CD4-positive, CD25-positive, alpha-beta regulatory T cell (primary cell): Measurements from ENCODE around the gene BBS12. TPM values are rescaled to one million over a fixed set of nuclear protein-coding genes. Genes with fewer than 3 reads are reported as not detected.

Source experiments
- ATAC-seq, 2 donors: fragments of 150-1000 bp; cut with Tn5 transposase; one replicate each; pipeline ENCODE4 v1.10.0; 2021; ENCODE audit warnings: low read depth in 2 of 2, moderate number of reproducible peaks in 2 of 2, moderate library complexity in 1 of 2
- DNase-seq, 3 donors: peaks; one replicate each; pipeline versions ENCODE4 v3.0.0 to v3.0.0-alpha.2; 2012 to 2022; ENCODE audit warnings: mixed read lengths in 1 of 3
- H3K27ac ChIP-seq: one replicate; pipeline ENCODE4 v1.7.0; 2013; ENCODE audit warnings: mild to moderate bottlenecking, low read length; ENCODE audit not compliant: insufficient read depth, poor library complexity, severe bottlenecking
- H3K27me3 ChIP-seq: one replicate; pipeline ENCODE4 v1.7.0; 2013; ENCODE audit warnings: low read length; ENCODE audit not compliant: control insufficient read depth, insufficient read depth
- H3K36me3 ChIP-seq: one replicate; pipeline ENCODE4 v1.7.0; 2013; ENCODE audit warnings: mild to moderate bottlenecking, low read length, moderate library complexity; ENCODE audit not compliant: control insufficient read depth, insufficient read depth
- H3K4me1 ChIP-seq: 2 replicates; pipeline ENCODE4 v1.7.0; 2013; ENCODE audit warnings: mild to moderate bottlenecking, low read length; ENCODE audit not compliant: insufficient read depth, control insufficient read depth, poor library complexity, severe bottlenecking
- H3K4me3 ChIP-seq: one replicate; pipeline ENCODE4 v1.7.0; 2013; ENCODE audit warnings: low read depth, mild to moderate bottlenecking, low read length, moderate library complexity
- H3K9me3 ChIP-seq, 2 experiments: 1 replicate in 1 of 2; 2 replicates in 1 of 2; pipeline ENCODE4 v1.7.0; 2013; ENCODE audit warnings: low read length in 2 of 2, mild to moderate bottlenecking in 1 of 2, moderate library complexity in 1 of 2; ENCODE audit not compliant: control insufficient read depth in 2 of 2
- H3K27ac Mint-ChIP-seq, 3 donors: one replicate each; pipeline ENCODE4 v1.8.0; 2020 to 2022; ENCODE audit warnings: mild to moderate bottlenecking in 3 of 3, mixed read lengths in 3 of 3, moderate library complexity in 2 of 3
- H3K27me3 Mint-ChIP-seq: one replicate; pipeline ENCODE4 v1.8.0; 2022; ENCODE audit warnings: mild to moderate bottlenecking, mixed read lengths
- H3K36me3 Mint-ChIP-seq: one replicate; pipeline ENCODE4 v1.8.0; 2020; ENCODE audit warnings: mixed read lengths
- H3K4me1 Mint-ChIP-seq, 4 donors: one replicate each; pipeline ENCODE4 v1.8.0; 2020 to 2022; ENCODE audit warnings: mixed read lengths in 4 of 4, mild to moderate bottlenecking in 1 of 4
- H3K4me3 Mint-ChIP-seq, 4 donors: one replicate each; pipeline ENCODE4 v1.8.0; 2020 to 2022; ENCODE audit warnings: mild to moderate bottlenecking in 4 of 4, mixed read lengths in 4 of 4, moderate library complexity in 3 of 4
- H3K9me3 Mint-ChIP-seq, 7 donors: one replicate each; pipeline ENCODE4 v1.8.0; 2020 to 2022; ENCODE audit warnings: mixed read lengths in 7 of 7, mild to moderate bottlenecking in 3 of 7, moderate library complexity in 2 of 7
- polyA plus RNA-seq, 4 donors: library from polyadenylated mRNA; unstranded; fragments of 300-500 nt; fragmentation: Illumina TruSeq; gene quantifications; one replicate each; pipeline ENCODE4 v1.2.3, GENCODE V29; 2021
- total RNA-seq: library from RNA; stranded (reverse); gene quantifications from one replicate; pipeline ENCODE4 v1.2.3, GENCODE V29; 2022

BBS12 gene
- total and polyA plus RNA-seq, 5 donors from 2014 or later: 1.2 to 2.8 (median 1.7) TPM

DNA sequence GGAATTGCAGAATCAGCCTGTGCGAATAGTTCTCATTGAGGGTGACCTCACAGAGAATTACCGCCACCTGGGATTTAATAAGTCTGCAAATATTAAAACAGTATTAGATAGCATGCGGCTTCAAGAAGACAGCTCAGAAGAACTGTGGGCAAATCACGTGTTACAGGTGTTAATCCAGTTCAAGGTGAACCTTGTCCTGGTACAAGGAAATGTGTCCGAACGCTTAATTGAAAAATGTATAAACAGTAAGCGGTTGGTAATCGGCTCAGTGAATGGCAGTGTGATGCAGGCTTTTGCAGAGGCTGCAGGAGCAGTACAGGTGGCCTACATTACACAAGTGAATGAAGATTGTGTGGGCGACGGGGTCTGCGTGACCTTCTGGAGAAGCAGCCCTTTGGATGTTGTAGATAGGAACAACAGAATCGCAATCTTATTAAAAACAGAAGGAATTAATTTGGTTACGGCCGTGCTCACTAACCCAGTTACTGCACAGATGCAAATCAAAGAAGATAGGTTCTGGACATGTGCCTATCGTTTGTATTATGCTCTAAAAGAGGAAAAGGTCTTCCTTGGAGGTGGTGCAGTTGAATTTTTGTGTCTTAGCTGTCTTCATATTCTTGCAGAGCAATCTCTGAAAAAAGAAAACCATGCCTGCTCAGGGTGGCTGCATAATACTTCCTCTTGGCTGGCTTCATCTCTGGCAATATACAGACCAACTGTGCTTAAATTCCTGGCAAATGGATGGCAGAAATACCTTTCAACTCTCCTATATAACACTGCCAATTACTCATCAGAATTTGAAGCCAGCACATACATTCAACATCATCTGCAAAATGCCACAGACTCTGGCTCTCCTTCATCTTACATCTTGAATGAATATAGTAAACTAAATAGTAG is 10.7 kb downstream of the BBS12 start:
- Mint-ChIP-seq H3K9me3 (peaks cover 0 to 8% (median 1%) of the 10 kb centered on the region in 7 donors), H3K27ac (no peak overlapping the region), H3K4me3 (no peak overlapping the region), H3K27me3 (no peaks in the 10 kb centered on the region), H3K36me3 (peaks cover 9% of the 10 kb centered on the region), H3K4me1 (peaks cover 0 to 7% (median 0%) of the 10 kb centered on the region in 4 donors)
- Histone ChIP-seq H3K4me1 (no peaks in the 10 kb centered on the region), H3K9me3 (no peaks in the 10 kb centered on the region), H3K36me3 (peaks cover 12% of the 10 kb centered on the region), H3K27ac (no peak overlapping the region), H3K4me3 (no peak overlapping the region), H3K27me3 (no peaks in the 10 kb centered on the region)
- ATAC-seq (no peak), DNase-seq (no peak)

DNA sequence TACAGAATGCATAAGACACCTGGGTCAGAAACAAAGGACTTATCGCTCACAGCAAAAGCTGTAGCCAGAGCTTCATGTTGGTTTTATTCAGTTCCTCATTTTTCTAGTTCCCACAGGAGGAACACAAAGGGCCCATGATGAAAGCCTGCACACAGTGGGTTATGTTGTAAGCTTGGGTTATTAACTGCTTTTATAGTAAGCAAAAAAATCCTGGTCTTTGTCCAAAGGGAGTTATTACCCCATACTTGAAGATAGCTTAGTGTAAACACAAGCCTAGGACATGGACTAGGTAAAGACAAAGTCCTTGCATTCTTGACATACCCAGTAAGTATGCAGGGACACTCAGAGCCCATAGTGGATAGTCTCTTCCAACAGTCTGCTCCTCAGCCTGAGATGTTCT is 11.7 kb downstream of the BBS12 start:
- Histone ChIP-seq H3K27ac (no peak overlapping the region), H3K9me3 (no peaks in the 10 kb centered on the region), H3K36me3 (peaks cover 12% of the 10 kb centered on the region), H3K4me3 (no peak overlapping the region), H3K4me1 (no peaks in the 10 kb centered on the region), H3K27me3 (peaks cover 4% of the 10 kb centered on the region)
- H3K36me3 Mint-ChIP-seq: peaks cover 9% of the 10 kb centered on the region
- H3K9me3 Mint-ChIP-seq: peaks cover 0 to 8% (median 1%) of the 10 kb centered on the region in 7 donors
- DNase-seq: no peak
- H3K4me1 Mint-ChIP-seq: peaks cover 0 to 7% (median 0%) of the 10 kb centered on the region in 4 donors
- no peak overlapping the region for H3K27ac Mint-ChIP-seq
- no peak for ATAC-seq
- no peaks in the 10 kb centered on the region for H3K27me3 Mint-ChIP-seq
- H3K4me3 Mint-ChIP-seq: no peak overlapping the region

DNA sequence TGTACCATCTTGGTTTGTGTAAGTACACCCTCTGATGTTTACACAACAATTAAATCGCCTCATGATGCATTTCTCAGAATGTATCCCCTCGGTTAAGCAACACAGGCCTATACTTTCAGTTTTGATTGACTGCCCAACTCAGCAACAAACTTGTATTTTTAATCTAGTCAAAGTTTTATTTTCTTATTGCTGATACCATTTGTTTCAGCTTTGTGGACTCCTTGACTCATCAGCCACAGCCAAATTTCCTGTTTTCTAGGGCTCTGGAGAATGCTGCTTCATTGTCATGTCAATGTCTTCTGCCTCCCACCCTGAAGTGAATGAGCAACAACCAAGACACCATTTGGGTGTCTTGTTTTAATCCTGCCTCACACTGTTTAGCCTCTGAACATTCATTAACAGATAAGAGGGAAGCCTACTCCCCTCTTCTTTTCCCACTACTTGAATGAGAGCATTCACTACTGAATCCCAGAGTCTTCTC is 14.0 kb downstream of the BBS12 start:
- Histone ChIP-seq H3K4me1 (no peaks in the 10 kb centered on the region), H3K27me3 (peaks cover 13% of the 10 kb centered on the region), H3K36me3 (peaks cover 12% of the 10 kb centered on the region), H3K27ac (no peak overlapping the region), H3K4me3 (no peak overlapping the region), H3K9me3 (no peaks in the 10 kb centered on the region)
- H3K36me3 Mint-ChIP-seq: peaks cover 9% of the 10 kb centered on the region
- no peak overlapping the region for H3K27ac Mint-ChIP-seq
- no peak overlapping the region for H3K4me3 Mint-ChIP-seq
- H3K4me1 Mint-ChIP-seq: peaks cover 0 to 5% (median 0%) of the 10 kb centered on the region in 4 donors
- DNase-seq (peak in 1 of 3 donors; percentile 42), ATAC-seq (no peak)
- H3K27me3 Mint-ChIP-seq: peaks cover 8% of the 10 kb centered on the region
- peaks cover 0 to 5% (median 0%) of the 10 kb centered on the region in 7 donors for H3K9me3 Mint-ChIP-seq

DNA sequence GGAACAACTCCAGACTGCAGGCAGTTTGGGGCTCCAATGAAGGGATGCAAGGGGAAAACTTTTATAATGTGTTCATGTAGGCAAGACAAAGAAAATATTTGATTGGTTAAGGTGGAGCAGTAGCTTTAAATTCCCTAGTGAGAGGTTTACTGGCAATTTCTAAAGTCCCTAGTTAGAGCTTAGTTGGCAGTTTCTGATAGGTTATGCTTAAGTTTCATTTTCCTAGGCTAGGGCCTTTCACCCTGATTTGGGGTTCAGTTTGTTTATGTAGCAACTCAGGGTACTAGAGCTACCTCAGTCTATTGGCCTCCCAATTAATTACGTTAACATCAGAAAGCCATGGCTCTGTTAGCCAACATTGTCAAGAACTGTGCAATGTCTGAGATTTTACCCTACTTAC is 14.6 kb downstream of the BBS12 start:
- Histone ChIP-seq H3K9me3 (no peaks in the 10 kb centered on the region), H3K4me1 (no peaks in the 10 kb centered on the region), H3K4me3 (no peak overlapping the region), H3K27ac (no peak overlapping the region), H3K36me3 (peaks cover 11% of the 10 kb centered on the region), H3K27me3 (peaks cover 13% of the 10 kb centered on the region)
- H3K36me3 Mint-ChIP-seq: peaks cover 9% of the 10 kb centered on the region
- no peak for ATAC-seq
- no peak for DNase-seq
- H3K4me1 Mint-ChIP-seq: peaks cover 0 to 5% (median 0%) of the 10 kb centered on the region in 4 donors
- H3K27me3 Mint-ChIP-seq: peaks cover 13% of the 10 kb centered on the region
- H3K4me3 Mint-ChIP-seq: no peak overlapping the region
- H3K27ac Mint-ChIP-seq: no peak overlapping the region
- peaks cover 0 to 5% (median 0%) of the 10 kb centered on the region in 7 donors for H3K9me3 Mint-ChIP-seq

DNA sequence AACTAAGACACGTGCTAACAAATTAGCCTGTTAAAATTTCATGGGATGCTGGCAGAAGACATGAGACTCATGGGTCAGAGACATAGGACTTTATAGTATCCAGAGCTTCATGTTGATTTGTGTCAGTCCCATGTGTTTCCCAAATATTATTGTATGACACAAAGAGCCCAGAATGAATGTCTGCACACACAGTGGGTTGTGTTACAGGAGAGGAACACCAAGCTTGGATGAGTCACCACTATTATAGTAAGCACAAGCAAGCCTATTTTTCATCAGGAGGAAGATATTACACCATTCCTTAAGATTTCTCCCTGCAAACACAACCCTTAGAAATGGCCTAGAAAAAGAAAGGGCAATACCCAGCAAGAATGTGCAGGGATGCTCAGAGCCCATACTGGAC is 15.4 kb downstream of the BBS12 start:
- Mint-ChIP-seq H3K9me3 (peaks cover 0 to 5% (median 0%) of the 10 kb centered on the region in 7 donors), H3K4me1 (peaks cover 0 to 5% (median 0%) of the 10 kb centered on the region in 4 donors), H3K27ac (no peak overlapping the region), H3K4me3 (no peak overlapping the region), H3K36me3 (peaks cover 5% of the 10 kb centered on the region), H3K27me3 (peaks cover 17% of the 10 kb centered on the region)
- Histone ChIP-seq H3K4me1 (no peaks in the 10 kb centered on the region), H3K9me3 (no peaks in the 10 kb centered on the region), H3K27me3 (peaks cover 13% of the 10 kb centered on the region), H3K4me3 (no peak overlapping the region), H3K27ac (no peak overlapping the region), H3K36me3 (peaks cover 3% of the 10 kb centered on the region)
- DNase-seq: no peak
- no peak for ATAC-seq

DNA sequence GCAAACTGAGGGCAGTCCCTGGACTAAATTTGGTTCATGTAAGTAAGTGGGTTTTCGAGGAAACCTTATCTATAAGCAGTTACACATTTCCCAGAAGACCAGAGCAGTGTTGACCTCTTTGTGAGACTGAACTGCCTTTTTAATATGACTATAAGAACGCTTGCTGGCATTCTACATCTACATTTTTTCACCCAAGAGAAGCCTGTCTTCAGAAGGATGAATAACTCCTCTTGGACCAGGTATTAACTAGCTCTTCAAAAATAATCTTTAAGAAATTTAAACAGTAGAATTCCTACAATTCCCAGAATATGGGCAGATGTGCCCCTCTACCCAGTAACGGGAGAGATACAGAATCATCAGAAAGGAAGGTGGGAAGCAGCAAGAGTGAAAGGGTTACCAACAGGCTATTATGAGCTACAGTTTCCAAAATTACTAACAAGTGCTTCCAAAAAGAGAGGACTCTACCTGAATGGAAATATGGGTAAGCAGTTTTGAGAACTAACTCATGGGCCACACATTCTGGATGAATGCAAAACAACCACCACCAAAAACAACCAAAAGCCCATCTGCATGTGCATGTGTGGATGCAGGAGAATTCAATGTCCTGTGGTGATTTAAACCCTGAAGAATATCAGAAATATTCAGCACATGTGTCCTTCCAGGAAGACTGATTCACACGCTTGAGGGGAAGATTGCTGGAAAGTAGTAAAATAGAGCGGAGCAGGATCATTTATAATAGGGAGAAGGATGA is 17.4 kb downstream of the BBS12 start:
- Mint-ChIP-seq H3K27ac (no peak overlapping the region), H3K4me3 (no peak overlapping the region), H3K27me3 (peaks cover 22% of the 10 kb centered on the region), H3K36me3 (no peaks in the 10 kb centered on the region), H3K4me1 (peaks cover 0 to 5% (median 0%) of the 10 kb centered on the region in 4 donors), H3K9me3 (peaks cover 0 to 3% (median 0%) of the 10 kb centered on the region in 7 donors)
- ATAC-seq (no peak), DNase-seq (no peak)
- peaks cover 19% of the 10 kb centered on the region for H3K27me3 ChIP-seq
- no peak overlapping the region for H3K27ac ChIP-seq
- no peaks in the 10 kb centered on the region for H3K36me3 ChIP-seq
- H3K4me3 ChIP-seq: no peak overlapping the region
- no peaks in the 10 kb centered on the region for H3K4me1 ChIP-seq
- no peaks in the 10 kb centered on the region for H3K9me3 ChIP-seq

DNA sequence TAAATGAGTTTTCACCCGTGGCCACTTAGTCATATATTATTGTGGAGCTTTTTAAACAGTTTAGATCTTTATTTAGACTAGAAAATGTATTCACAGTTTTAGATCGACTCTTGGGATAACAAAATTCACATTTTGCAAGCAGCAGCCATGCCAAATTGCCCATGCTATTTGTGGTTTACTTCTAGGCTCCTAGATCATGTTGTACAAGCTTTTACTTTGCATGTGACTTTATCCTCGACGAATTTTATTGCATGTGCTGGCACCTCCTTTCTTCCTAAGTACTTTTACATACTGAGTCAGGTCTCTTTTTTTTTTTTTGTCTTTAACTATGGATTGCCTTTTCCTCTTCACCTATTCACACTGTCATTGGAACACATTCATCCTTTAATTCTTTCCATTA is 23.2 kb downstream of the BBS12 start:
- Mint-ChIP-seq H3K27me3 (peaks cover 42% of the 10 kb centered on the region), H3K4me3 (no peak overlapping the region), H3K4me1 (no peaks in the 10 kb centered on the region), H3K9me3 (peaks cover 0 to 2% (median 0%) of the 10 kb centered on the region in 7 donors), H3K36me3 (no peaks in the 10 kb centered on the region), H3K27ac (no peak overlapping the region)
- DNase-seq (no peak), ATAC-seq (no peak)
- Histone ChIP-seq H3K9me3 (no peaks in the 10 kb centered on the region), H3K4me3 (no peak overlapping the region), H3K27ac (no peak overlapping the region), H3K36me3 (no peaks in the 10 kb centered on the region), H3K27me3 (peaks cover 8% of the 10 kb centered on the region), H3K4me1 (no peaks in the 10 kb centered on the region)
